HepG2 (cell line): ENCODE results near the gene APC2. TPM values are rescaled to one million over a fixed set of nuclear protein-coding genes. Genes with fewer than 3 reads are reported as not detected.

Experiments
- AKNA ChIP-seq: sonication (generic); formaldehyde crosslinking; IDR thresholded peaks from 2 replicates; pipeline ENCODE4 v1.4.0; 2020; ENCODE audit warnings: missing genetic modification reagents, borderline replicate concordance
- FLYWCH1 ChIP-seq: sonication (generic); formaldehyde crosslinking; IDR thresholded peaks from 2 replicates; pipeline ENCODE4 v1.8.1; 2023; ENCODE audit warnings: mild to moderate bottlenecking, missing genetic modification reagents
- HNF1B ChIP-seq: sonication (generic); formaldehyde crosslinking; IDR thresholded peaks from 2 replicates; pipeline ENCODE4 v1.5.1; 2020; ENCODE audit warnings: mild to moderate bottlenecking, moderate library complexity, missing genetic modification reagents
- KDM1A ChIP-seq: IDR thresholded peaks from 2 replicates; pipeline ENCODE4 v1.6.1; 2016; ENCODE audit warnings: missing compliant biosample characterization
- MTF2 ChIP-seq: sonication (generic); formaldehyde crosslinking; IDR thresholded peaks from 2 replicates; pipeline ENCODE4 v1.5.0; 2020; ENCODE audit warnings: missing genetic modification reagents, borderline replicate concordance
- RORA ChIP-seq: sonication (generic); formaldehyde crosslinking; IDR thresholded peaks from 2 replicates; pipeline ENCODE4 v1.5.0; 2020; ENCODE audit warnings: mild to moderate bottlenecking, missing genetic modification reagents, moderate library complexity
- TMF1 ChIP-seq: sonication (generic); formaldehyde crosslinking; IDR thresholded peaks from 2 replicates; pipeline ENCODE4 v1.8.1; 2022; ENCODE audit warnings: low read depth, missing genetic modification reagents
- ZFY ChIP-seq: sonication (generic); formaldehyde crosslinking; IDR thresholded peaks from 2 replicates; pipeline ENCODE4 v1.4.0; 2020; ENCODE audit warnings: missing genetic modification reagents
- ZNF451 ChIP-seq: sonication (generic); formaldehyde crosslinking; IDR thresholded peaks from 2 replicates; pipeline ENCODE4 v1.5.0; 2020; ENCODE audit warnings: mild to moderate bottlenecking, missing genetic modification reagents
- ZNF543 ChIP-seq: sonication (generic); formaldehyde crosslinking; IDR thresholded peaks from 2 replicates; pipeline ENCODE4 v1.4.0; 2020; ENCODE audit warnings: mild to moderate bottlenecking, missing genetic modification reagents
- ZNF639 ChIP-seq: conservative IDR thresholded peaks from 2 replicates; pipeline ENCODE4 v1.6.1; 2018; ENCODE audit warnings: missing genetic modification reagents
- ZNF724P ChIP-seq: sonication (generic); formaldehyde crosslinking; IDR thresholded peaks from 2 replicates; pipeline ENCODE4 v1.8.0; 2022; ENCODE audit warnings: missing genetic modification reagents, borderline replicate concordance
- polyA plus RNA-seq, 8 experiments: library from polyadenylated mRNA; depleted of rRNA in 3 of 8; stranded (reverse) in 7 of 8; unstranded in 1 of 8; fragments of >200 nt; fragmentation: Illumina TruSeq in 4 of 8; extraction: Trizol in 4 of 8; gene quantifications; 2 replicates each; pipeline versions ENCODE4 v1.2.1 to v1.2.3, GENCODE V29; 2011 to 2016; ENCODE audit warnings: low read depth in 4 of 8, missing spikeins in 1 of 8, mixed read lengths in 1 of 8; ENCODE audit not compliant: insufficient read depth in 1 of 8
- total RNA-seq, 5 experiments: library from RNA; depleted of rRNA; stranded (reverse); fragments of >200 nt; fragmentation: Illumina TruSeq; extraction: Trizol; gene quantifications; 2 replicates each; pipeline ENCODE4 v1.2.3, GENCODE V29; 2016; ENCODE audit warnings: low read depth in 1 of 5
- TF ChIP-seq, protein P1 (sequence below): sonication (generic); formaldehyde crosslinking; IDR thresholded peaks from 2 replicates; pipeline ENCODE4 v1.4.0; 2020; ENCODE audit warnings: missing genetic modification reagents
- TF ChIP-seq, protein P2 (sequence below): sonication (generic); formaldehyde crosslinking; IDR thresholded peaks from 2 replicates; pipeline ENCODE4 v1.5.0; 2020; ENCODE audit warnings: mild to moderate bottlenecking, missing genetic modification reagents, moderate library complexity
- TF ChIP-seq, protein P3 (sequence below): sonication (generic); formaldehyde crosslinking; IDR thresholded peaks from 2 replicates; pipeline ENCODE4 v1.5.0; 2020; ENCODE audit warnings: mild to moderate bottlenecking, missing genetic modification reagents

The APC2 gene
- total and polyA plus RNA-seq, 2 of the 13 experiments (the other 11 are each of a cell fraction or from before 2014, with no cell fraction given): 0.08 to 0.22 TPM

- TF ChIP-seq, protein P1, sequence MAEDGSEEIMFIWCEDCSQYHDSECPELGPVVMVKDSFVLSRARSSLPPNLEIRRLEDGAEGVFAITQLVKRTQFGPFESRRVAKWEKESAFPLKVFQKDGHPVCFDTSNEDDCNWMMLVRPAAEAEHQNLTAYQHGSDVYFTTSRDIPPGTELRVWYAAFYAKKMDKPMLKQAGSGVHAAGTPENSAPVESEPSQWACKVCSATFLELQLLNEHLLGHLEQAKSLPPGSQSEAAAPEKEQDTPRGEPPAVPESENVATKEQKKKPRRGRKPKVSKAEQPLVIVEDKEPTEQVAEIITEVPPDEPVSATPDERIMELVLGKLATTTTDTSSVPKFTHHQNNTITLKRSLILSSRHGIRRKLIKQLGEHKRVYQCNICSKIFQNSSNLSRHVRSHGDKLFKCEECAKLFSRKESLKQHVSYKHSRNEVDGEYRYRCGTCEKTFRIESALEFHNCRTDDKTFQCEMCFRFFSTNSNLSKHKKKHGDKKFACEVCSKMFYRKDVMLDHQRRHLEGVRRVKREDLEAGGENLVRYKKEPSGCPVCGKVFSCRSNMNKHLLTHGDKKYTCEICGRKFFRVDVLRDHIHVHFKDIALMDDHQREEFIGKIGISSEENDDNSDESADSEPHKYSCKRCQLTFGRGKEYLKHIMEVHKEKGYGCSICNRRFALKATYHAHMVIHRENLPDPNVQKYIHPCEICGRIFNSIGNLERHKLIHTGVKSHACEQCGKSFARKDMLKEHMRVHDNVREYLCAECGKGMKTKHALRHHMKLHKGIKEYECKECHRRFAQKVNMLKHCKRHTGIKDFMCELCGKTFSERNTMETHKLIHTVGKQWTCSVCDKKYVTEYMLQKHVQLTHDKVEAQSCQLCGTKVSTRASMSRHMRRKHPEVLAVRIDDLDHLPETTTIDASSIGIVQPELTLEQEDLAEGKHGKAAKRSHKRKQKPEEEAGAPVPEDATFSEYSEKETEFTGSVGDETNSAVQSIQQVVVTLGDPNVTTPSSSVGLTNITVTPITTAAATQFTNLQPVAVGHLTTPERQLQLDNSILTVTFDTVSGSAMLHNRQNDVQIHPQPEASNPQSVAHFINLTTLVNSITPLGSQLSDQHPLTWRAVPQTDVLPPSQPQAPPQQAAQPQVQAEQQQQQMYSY: no peak
- TF ChIP-seq, protein P2, sequence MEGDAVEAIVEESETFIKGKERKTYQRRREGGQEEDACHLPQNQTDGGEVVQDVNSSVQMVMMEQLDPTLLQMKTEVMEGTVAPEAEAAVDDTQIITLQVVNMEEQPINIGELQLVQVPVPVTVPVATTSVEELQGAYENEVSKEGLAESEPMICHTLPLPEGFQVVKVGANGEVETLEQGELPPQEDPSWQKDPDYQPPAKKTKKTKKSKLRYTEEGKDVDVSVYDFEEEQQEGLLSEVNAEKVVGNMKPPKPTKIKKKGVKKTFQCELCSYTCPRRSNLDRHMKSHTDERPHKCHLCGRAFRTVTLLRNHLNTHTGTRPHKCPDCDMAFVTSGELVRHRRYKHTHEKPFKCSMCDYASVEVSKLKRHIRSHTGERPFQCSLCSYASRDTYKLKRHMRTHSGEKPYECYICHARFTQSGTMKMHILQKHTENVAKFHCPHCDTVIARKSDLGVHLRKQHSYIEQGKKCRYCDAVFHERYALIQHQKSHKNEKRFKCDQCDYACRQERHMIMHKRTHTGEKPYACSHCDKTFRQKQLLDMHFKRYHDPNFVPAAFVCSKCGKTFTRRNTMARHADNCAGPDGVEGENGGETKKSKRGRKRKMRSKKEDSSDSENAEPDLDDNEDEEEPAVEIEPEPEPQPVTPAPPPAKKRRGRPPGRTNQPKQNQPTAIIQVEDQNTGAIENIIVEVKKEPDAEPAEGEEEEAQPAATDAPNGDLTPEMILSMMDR: no peak
- TF ChIP-seq HNF1B (CRISPR knock-in tag) (no peak), AKNA (no peak), ZNF724P (no peak), TMF1 (CRISPR knock-in tag) (no peak), RORA (CRISPR knock-in tag) (no peak), ZNF451 (CRISPR knock-in tag) (no peak), KDM1A (CRISPR knock-in tag) (no peak), ZFY (no peak), MTF2 (CRISPR knock-in tag) (0 out of 2 replicates have a peak, but pooled peaks have one; percentile 22), ZNF543 (CRISPR knock-in tag) (no peak), ZNF639 (CRISPR knock-in tag) (no peak), FLYWCH1 (no peak)
- TF ChIP-seq, protein P3, sequence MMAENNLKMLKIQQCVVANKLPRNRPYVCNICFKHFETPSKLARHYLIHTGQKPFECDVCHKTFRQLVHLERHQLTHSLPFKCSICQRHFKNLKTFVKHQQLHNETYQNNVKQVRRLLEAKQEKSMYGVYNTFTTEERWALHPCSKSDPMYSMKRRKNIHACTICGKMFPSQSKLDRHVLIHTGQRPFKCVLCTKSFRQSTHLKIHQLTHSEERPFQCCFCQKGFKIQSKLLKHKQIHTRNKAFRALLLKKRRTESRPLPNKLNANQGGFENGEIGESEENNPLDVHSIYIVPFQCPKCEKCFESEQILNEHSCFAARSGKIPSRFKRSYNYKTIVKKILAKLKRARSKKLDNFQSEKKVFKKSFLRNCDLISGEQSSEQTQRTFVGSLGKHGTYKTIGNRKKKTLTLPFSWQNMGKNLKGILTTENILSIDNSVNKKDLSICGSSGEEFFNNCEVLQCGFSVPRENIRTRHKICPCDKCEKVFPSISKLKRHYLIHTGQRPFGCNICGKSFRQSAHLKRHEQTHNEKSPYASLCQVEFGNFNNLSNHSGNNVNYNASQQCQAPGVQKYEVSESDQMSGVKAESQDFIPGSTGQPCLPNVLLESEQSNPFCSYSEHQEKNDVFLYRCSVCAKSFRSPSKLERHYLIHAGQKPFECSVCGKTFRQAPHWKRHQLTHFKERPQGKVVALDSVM (CRISPR knock-in tag): no peak
Measured at GRCh38 chr19:1470055-1470304, 20.1 kb downstream of the APC2 start (continued).
